H9 (cell line): ENCODE measurements around the gene TBC1D9B. TPM values are rescaled to one million over a fixed set of nuclear protein-coding genes. Genes with fewer than 3 reads are reported as not detected.

Source experiments
- DNase-seq: peaks from one replicate; pipeline ENCODE4 v3.0.0-alpha.2; 2017
- H2AFZ ChIP-seq: one replicate; pipeline ENCODE4 v1.6.1; 2013; ENCODE audit warnings: mild to moderate bottlenecking, low read length, control low read depth, moderate library complexity
- H2AK5ac ChIP-seq: 2 replicates; pipeline ENCODE4 v1.6.1; 2013; ENCODE audit warnings: low read length, control low read depth, mixed read lengths; ENCODE audit not compliant: insufficient read length
- H2BK120ac ChIP-seq: one replicate; pipeline ENCODE4 v1.6.1; 2013; ENCODE audit warnings: low read depth, mild to moderate bottlenecking, low read length, control low read depth, inconsistent platforms; ENCODE audit not compliant: poor library complexity, severe bottlenecking
- H2BK12ac ChIP-seq: 2 replicates; pipeline ENCODE4 v1.6.1; 2013; ENCODE audit warnings: low read length, control low read depth, mixed read lengths, low read depth; ENCODE audit not compliant: insufficient read length
- H2BK15ac ChIP-seq: 2 replicates; pipeline ENCODE4 v1.6.1; 2013; ENCODE audit warnings: low read depth, low read length, control low read depth
- H2BK20ac ChIP-seq: one replicate; pipeline ENCODE4 v1.6.1; 2013; ENCODE audit warnings: low read depth, mild to moderate bottlenecking, low read length, control low read depth, inconsistent platforms; ENCODE audit not compliant: poor library complexity, severe bottlenecking
- H2BK5ac ChIP-seq: 2 replicates; pipeline ENCODE4 v1.6.1; 2013; ENCODE audit warnings: low read length, control low read depth, mixed read lengths; ENCODE audit not compliant: insufficient read length
- H3K14ac ChIP-seq: 2 replicates; pipeline ENCODE4 v1.6.1; 2013; ENCODE audit warnings: low read length, control low read depth; ENCODE audit not compliant: insufficient read depth
- H3K18ac ChIP-seq: 2 replicates; pipeline ENCODE4 v1.6.1; 2013; ENCODE audit warnings: low read depth, mild to moderate bottlenecking, mixed read lengths, low read length, control low read depth; ENCODE audit not compliant: insufficient read length
- H3K23ac ChIP-seq: 2 replicates; pipeline ENCODE4 v1.6.1; 2013; ENCODE audit warnings: low read length, control low read depth, mixed read lengths, low read depth; ENCODE audit not compliant: insufficient read length
- H3K23me2 ChIP-seq: 2 replicates; pipeline ENCODE4 v1.6.1; 2013; ENCODE audit warnings: low read depth, mild to moderate bottlenecking, mixed read lengths, low read length, control low read depth; ENCODE audit not compliant: insufficient read length, poor library complexity, severe bottlenecking
- H3K27ac ChIP-seq: 2 replicates; pipeline ENCODE4 v1.5.1; 2013; ENCODE audit warnings: low read length, control low read depth, mixed read lengths, low read depth; ENCODE audit not compliant: insufficient read length
- H3K27me3 ChIP-seq: 2 replicates; pipeline ENCODE4 v1.6.1; 2013; ENCODE audit warnings: low read length, control low read depth, inconsistent platforms; ENCODE audit not compliant: insufficient read depth
- H3K4ac ChIP-seq: 2 replicates; pipeline ENCODE4 v1.6.1; 2013; ENCODE audit warnings: low read depth, mild to moderate bottlenecking, control low read depth, inconsistent platforms, low read length, moderate library complexity
- H3K4me1 ChIP-seq: 2 replicates; pipeline ENCODE4 v1.6.1; 2013; ENCODE audit warnings: low read length, control low read depth, inconsistent platforms; ENCODE audit not compliant: insufficient read depth
- H3K4me2 ChIP-seq: 2 replicates; pipeline ENCODE4 v1.6.1; 2013; ENCODE audit warnings: low read length, control low read depth, mixed read lengths; ENCODE audit not compliant: insufficient read length, insufficient read depth
- H3K56ac ChIP-seq: 2 replicates; pipeline ENCODE4 v1.6.1; 2013; ENCODE audit warnings: low read depth, mild to moderate bottlenecking, mixed read lengths, low read length, control low read depth; ENCODE audit not compliant: insufficient read length
- H3K79me1 ChIP-seq: 2 replicates; pipeline ENCODE4 v1.6.1; 2013; ENCODE audit warnings: low read depth, mild to moderate bottlenecking, moderate library complexity, low read length, control low read depth, inconsistent platforms; ENCODE audit not compliant: insufficient read depth, poor library complexity, severe bottlenecking
- H3K79me2 ChIP-seq: 2 replicates; pipeline ENCODE4 v1.6.1; 2013; ENCODE audit warnings: low read length, control low read depth, inconsistent platforms; ENCODE audit not compliant: insufficient read depth
- H3K9ac ChIP-seq: 2 replicates; pipeline ENCODE4 v1.6.1; 2013; ENCODE audit warnings: low read length, control low read depth, mixed read lengths; ENCODE audit not compliant: insufficient read length; ENCODE audit errors: extremely low read depth
- H3K9me3 ChIP-seq: one replicate; pipeline ENCODE4 v1.6.1; 2013; ENCODE audit warnings: low read depth, low read length, inconsistent platforms; ENCODE audit not compliant: control insufficient read depth
- H3T11ph ChIP-seq: one replicate; pipeline ENCODE4 v1.6.1; 2013; ENCODE audit warnings: mild to moderate bottlenecking, low read length, control low read depth, inconsistent platforms
- H4K20me1 ChIP-seq: one replicate; pipeline ENCODE4 v1.6.1; 2013; ENCODE audit not compliant: control insufficient read depth, insufficient read length, insufficient read depth
- H4K5ac ChIP-seq: 2 replicates; pipeline ENCODE4 v1.6.1; 2013; ENCODE audit warnings: low read depth, mild to moderate bottlenecking, mixed read lengths, low read length, control low read depth; ENCODE audit not compliant: insufficient read length
- H4K8ac ChIP-seq: replicated peaks from 2 replicates; pipeline ENCODE4 v1.6.1; 2013; ENCODE audit warnings: low read length, control low read depth, mixed read lengths, low read depth; ENCODE audit not compliant: insufficient read length
- H4K91ac ChIP-seq: 2 replicates; pipeline ENCODE4 v1.6.1; 2013; ENCODE audit warnings: low read depth, mild to moderate bottlenecking, moderate library complexity, mixed read lengths, low read length, control low read depth; ENCODE audit not compliant: insufficient read length
- H3K27ac Mint-ChIP-seq, 3 experiments: 2 replicates in 2 of 3; 3 replicates in 1 of 3; pipeline ENCODE4 v1.8.0; 2020 to 2021; ENCODE audit warnings: mixed read lengths in 3 of 3, mild to moderate bottlenecking in 1 of 3, moderate library complexity in 1 of 3
- H3K27me3 Mint-ChIP-seq: 2 replicates; pipeline ENCODE4 v1.8.0; 2021; ENCODE audit warnings: low read depth, mild to moderate bottlenecking, moderate library complexity, mixed read lengths
- H3K36me3 Mint-ChIP-seq, 3 experiments: 2 replicates in 2 of 3; 3 replicates in 1 of 3; pipeline ENCODE4 v1.8.0; 2020 to 2021; ENCODE audit warnings: low read depth in 3 of 3, mixed read lengths in 3 of 3; ENCODE audit not compliant: insufficient read depth in 1 of 3
- H3K4me1 Mint-ChIP-seq, 2 experiments: 2 replicates each; pipeline ENCODE4 v1.8.0; 2020; ENCODE audit warnings: mixed read lengths in 2 of 2
- H3K4me3 Mint-ChIP-seq, 2 experiments: 2 replicates in 1 of 2; 3 replicates in 1 of 2; pipeline ENCODE4 v1.8.0; 2020 to 2021; ENCODE audit warnings: mild to moderate bottlenecking in 2 of 2, mixed read lengths in 2 of 2, moderate library complexity in 1 of 2
- H3K9me3 Mint-ChIP-seq, 2 experiments: 2 replicates in 1 of 2; 3 replicates in 1 of 2; pipeline ENCODE4 v1.8.0; 2020; ENCODE audit warnings: mild to moderate bottlenecking in 2 of 2, mixed read lengths in 2 of 2, moderate library complexity in 1 of 2
- CTCF ChIP-seq: fragments of 200-600 bp; sonication (generic); conservative IDR thresholded peaks from 3 replicates; pipeline ENCODE4 v1.8.0; 2021; ENCODE audit warnings: antibody characterized with exemption, mild to moderate bottlenecking
- WGBS: extraction: QIAGEN DNeasy Blood & Tissue Kit; methylation state at CpG from one replicate; pipeline ENCODE4 v1.1.7; 2013; ENCODE audit warnings: missing lambda C conversion rate, low lambda C conversion rate, mixed read lengths; ENCODE audit not compliant: insufficient read length; ENCODE audit errors: extremely low coverage; 5-methylcytosine and 5-hydroxymethylcytosine counted together
- total RNA-seq: library from RNA; stranded (reverse); gene quantifications from 2 replicates; pipeline ENCODE4 v1.2.1, GENCODE V29; 2021

The TBC1D9B gene
- total RNA-seq, 1 experiment from 2014 or later, result 62.1 TPM

GRCh38 chr5:179874536-179875292 is 33.0 kb downstream of the TBC1D9B start:
- no peak overlapping the region for H2AK5ac ChIP-seq
- no peak overlapping the region for H3K27ac ChIP-seq
- no peak overlapping the region for H4K8ac ChIP-seq
- no CpG with 5 or more reads among the region's 28 CpGs for WGBS
- no peak overlapping the region for H3K23ac ChIP-seq
- no peaks in the 10 kb centered on the region for H3K79me2 ChIP-seq
- no peaks in the 10 kb centered on the region for H3K79me1 ChIP-seq
- H3K4me2 ChIP-seq, result no peak overlapping the region
- H3K9me3 ChIP-seq, result no peaks in the 10 kb centered on the region
- no peaks in the 10 kb centered on the region for H3K23me2 ChIP-seq
- Mint-ChIP-seq H3K4me1 (peaks cover 2 to 4% of the 10 kb centered on the region in 2 experiments; a peak in 2 of 4 replicates), H3K27ac (no peak overlapping the region), H3K27me3 (peaks cover 1% of the 10 kb centered on the region; the same call in 1 of the 2 replicates), H3K36me3 (peaks cover 8 to 44% (median 34%) of the 10 kb centered on the region in 3 experiments), H3K9me3 (no peaks in the 10 kb centered on the region), H3K4me3 (no peak overlapping the region)
- no peak overlapping the region for H2AFZ ChIP-seq
- no peak overlapping the region for H4K5ac ChIP-seq
- H2BK5ac ChIP-seq, result no peak overlapping the region
- H2BK20ac ChIP-seq, result no peak overlapping the region
- DNase-seq, result no peak
- H4K20me1 ChIP-seq, result no peaks in the 10 kb centered on the region
- no peaks in the 10 kb centered on the region for H3K4me1 ChIP-seq
- no peak overlapping the region for H3K9ac ChIP-seq
- no peak overlapping the region for H3K56ac ChIP-seq
- no peak overlapping the region for H2BK15ac ChIP-seq
- no peak overlapping the region for H4K91ac ChIP-seq
- H3K14ac ChIP-seq, result no peak overlapping the region
- no peak overlapping the region for H2BK12ac ChIP-seq
- no peak overlapping the region for H3T11ph ChIP-seq
- H3K18ac ChIP-seq, result no peak overlapping the region
- no peaks in the 10 kb centered on the region for H3K27me3 ChIP-seq
- H2BK120ac ChIP-seq, result no peak overlapping the region
- TF ChIP-seq CTCF, result no peak
- H3K4ac ChIP-seq, result no peak overlapping the region
